Cardiac fibroblast (primary cell): ENCODE results near the gene LCE1F.

ENCODE experiments used
- DNase-seq, 2 donors: peaks; one replicate each; pipeline versions ENCODE4 v3.0.0 to v3.0.0-alpha.2; 2010; ENCODE audit warnings: low read depth in 2 of 2
- H3K4me3 ChIP-seq, 2 donors: replicated peaks in 1 of 2; 1 replicate in 1 of 2; 2 replicates in 1 of 2; pipeline ENCODE4 v1.5.1; 2011; ENCODE audit warnings: low read depth in 2 of 2, low read length in 2 of 2, mild to moderate bottlenecking in 2 of 2, moderate library complexity in 1 of 2
- CTCF ChIP-seq: IDR thresholded peaks from one replicate; pipeline ENCODE4 v1.5.1; 2011; ENCODE audit warnings: low read depth, mild to moderate bottlenecking, low read length, inconsistent platforms

The LCE1F gene

GRCh38 chr1:152768847-152769533, 6.0 kb upstream of the LCE1F start:
- no peak for DNase-seq
- no peak for TF ChIP-seq CTCF
- no peak overlapping the region for H3K4me3 ChIP-seq

- no peak overlapping the region for H3K4me3 ChIP-seq
- no peak for DNase-seq
- TF ChIP-seq CTCF, result no peak
These were observed 4.5 kb upstream of the LCE1F start for GRCh38 chr1:152770411-152770810.

- TF ChIP-seq CTCF, result no peak
- no peak for DNase-seq
- no peak overlapping the region for H3K4me3 ChIP-seq
These were observed 1.4 kb downstream of the LCE1F start for GRCh38 chr1:152776361-152776760.

- no peak overlapping the region for H3K4me3 ChIP-seq
- TF ChIP-seq CTCF, result no peak
- no peak for DNase-seq
These were observed 2.7 kb downstream of the LCE1F start for GRCh38 chr1:152777510-152778137.

- no peak for DNase-seq
- H3K4me3 ChIP-seq, result no peak overlapping the region
- no peak for TF ChIP-seq CTCF
These were observed 8.2 kb downstream of the LCE1F start for GRCh38 chr1:152783095-152783494.

GRCh38 chr1:152786077-152786476, 11.1 kb downstream of the LCE1F start, which contains the start of gene LCE1E:
LCE1E (plus strand) TSS chr1:152786257; CDS start chr1:152787300, 1,043 bp downstream.
- no peak for TF ChIP-seq CTCF
- no peak within 1 kb of the TSS for H3K4me3 ChIP-seq
- no peak for DNase-seq
